Omental fat pad (tissue), 4 donors: ENCODE data around the gene SRRM5. TPM values are rescaled to one million over a fixed set of nuclear protein-coding genes. Genes with fewer than 3 reads are reported as not detected.

ENCODE experiments used
- small RNA-seq: library from RNA; depleted of rRNA; stranded (forward); fragments of <200 nt; gene quantifications from one replicate; pipeline ENCODE3, GENCODE V24; 2016
- total RNA-seq, 4 donors: library from RNA; depleted of rRNA; stranded (reverse); fragments of >200 nt; gene quantifications; one replicate each; pipeline ENCODE4 v1.1.0, GENCODE V29; 2016

The SRRM5 gene
- total RNA-seq, 4 donors from 2014 or later = 0.12 to 0.46 (median 0.38) TPM; not detected in 1

Small RNA genes lying within 50 kb of the gene (small RNA-seq; reads per million reads assigned to genes)
- not detected for gene RN7SL368P

Other genes with a start within 250 kb of the SRRM5 start
- not detected for gene TEX101, start 197.2 kb upstream of the SRRM5 start, total RNA-seq
- gene LYPD3, start 146.5 kb upstream of the SRRM5 start, total RNA-seq = 10 to 100 TPM in 1 of 4 donors, 1 to 10 TPM in 1, under 1 TPM in 1, not detected in 1; 0.47 to 26.4 (median 1.9) TPM
- 1 to 10 TPM; 2.0 to 8.7 (median 3.9) TPM for gene PHLDB3, start 107.3 kb upstream of the SRRM5 start, total RNA-seq
- 10 to 100 TPM; 32.4 to 52.3 (median 41.3) TPM for gene ETHE1, start 84.9 kb upstream of the SRRM5 start, total RNA-seq
- under 1 TPM in 1 of 4 donors, not detected in 3; 0.47 TPM for gene ZNF575, start 78.9 kb upstream of the SRRM5 start, total RNA-seq
- 10 to 100 TPM; 13.0 to 24.1 (median 15.8) TPM for gene XRCC1, start 36.6 kb upstream of the SRRM5 start, total RNA-seq
- 10 to 100 TPM in 2 of 4 donors, 1 to 10 TPM in 2; 3.8 to 18.4 (median 8.6) TPM for gene PINLYP, start 36.3 kb upstream of the SRRM5 start, total RNA-seq
- 10 to 100 TPM; 14.4 to 24.0 (median 17.6) TPM for gene IRGQ, start 16.0 kb upstream of the SRRM5 start, total RNA-seq
- 10 to 100 TPM; 12.3 to 15.0 (median 13.3) TPM for gene ZNF576, start 15.5 kb upstream of the SRRM5 start, total RNA-seq
- gene ZNF428, start 7.5 kb downstream of the SRRM5 start, total RNA-seq = 10 to 100 TPM; 15.4 to 22.1 (median 16.2) TPM
- gene CADM4, start 27.8 kb downstream of the SRRM5 start, total RNA-seq = 1 to 10 TPM in 3 of 4 donors, under 1 TPM in 1; 0.79 to 3.5 (median 2.5) TPM
- gene PLAUR, start 58.1 kb downstream of the SRRM5 start, total RNA-seq = 100 to 1,000 TPM in 2 of 4 donors, 10 to 100 TPM in 2; 36.3 to 250 (median 88.0) TPM
- not detected for gene IRGC, start 104.0 kb downstream of the SRRM5 start, total RNA-seq
- gene SMG9, start 142.9 kb downstream of the SRRM5 start, total RNA-seq = 10 to 100 TPM; 13.7 to 22.8 (median 15.5) TPM
- gene KCNN4, start 168.9 kb downstream of the SRRM5 start, total RNA-seq = 10 to 100 TPM in 1 of 4 donors, 1 to 10 TPM in 2, under 1 TPM in 1; 0.74 to 19.1 (median 2.6) TPM
- gene LYPD5, start 190.4 kb downstream of the SRRM5 start, total RNA-seq = 10 to 100 TPM in 1 of 4 donors, 1 to 10 TPM in 2, under 1 TPM in 1; 0.95 to 15.0 (median 2.4) TPM
- 10 to 100 TPM in 1 of 4 donors, 1 to 10 TPM in 3; 4.8 to 20.5 (median 7.3) TPM for gene ZNF283, start 215.2 kb downstream of the SRRM5 start, total RNA-seq